Heart right ventricle (tissue), 16 donors: ENCODE data around the gene FFAR2. TPM values are rescaled to one million over a fixed set of nuclear protein-coding genes. Genes with fewer than 3 reads are reported as not detected.
A peak's percentile ranks its signal among the peaks of the same experiment; 100 is the strongest.
"Not testable (repeated sequence)": the region's sequence is repeated elsewhere in the genome, so short reads cannot be mapped to it uniquely, and the experiment has no call there.

Experiments used
- ATAC-seq, 8 donors: fragments of 200-7000 bp; cut with Tn5 transposase; one replicate each; pipeline ENCODE4 v1.9.1; 2020; ENCODE audit warnings: mild to moderate bottlenecking in 8 of 8, moderate library complexity in 8 of 8, moderate number of reproducible peaks in 1 of 8
- DNase-seq, 2 donors: peaks; one replicate each; pipeline ENCODE4 v3.0.0-alpha.2; 2020
- H3K27ac ChIP-seq, 10 donors: fragments of 200-600 bp; sonication (generic) in 2 of 10; one replicate each; pipeline versions ENCODE4 v1.5.0 to v1.8.0; 2020 to 2022; ENCODE audit warnings: mild to moderate bottlenecking in 3 of 10
- H3K27me3 ChIP-seq, 7 donors: fragments of 200-600 bp; one replicate each; pipeline ENCODE4 v1.8.0; 2021 to 2022; ENCODE audit warnings: mild to moderate bottlenecking in 2 of 7
- H3K36me3 ChIP-seq, 9 donors: fragments of 200-600 bp; sonication (generic) in 1 of 9; one replicate each; pipeline versions ENCODE4 v1.5.0 to v1.8.0; 2020 to 2022; ENCODE audit warnings: mild to moderate bottlenecking in 2 of 9
- H3K4me1 ChIP-seq, 9 donors: fragments of 200-600 bp; sonication (generic) in 1 of 9; one replicate each; pipeline versions ENCODE4 v1.5.0 to v1.8.0; 2020 to 2022; ENCODE audit warnings: mild to moderate bottlenecking in 4 of 9
- H3K4me3 ChIP-seq, 10 donors: fragments of 200-600 bp; sonication (generic) in 2 of 10; one replicate each; pipeline versions ENCODE4 v1.5.0 to v1.8.0; 2020 to 2022; ENCODE audit warnings: mild to moderate bottlenecking in 7 of 10, moderate library complexity in 2 of 10
- H3K9me3 ChIP-seq, 11 donors: fragments of 200-600 bp in 10 of 11; sonication (generic) in 2 of 11; one replicate each; pipeline versions ENCODE4 v1.5.0 to v1.8.0; 2013 to 2022; ENCODE audit warnings: mild to moderate bottlenecking in 2 of 11, control low read depth in 1 of 11, moderate library complexity in 1 of 11
- CTCF ChIP-seq, 9 donors: fragments of 200-600 bp; sonication (generic) in 2 of 9; IDR thresholded peaks; one replicate each; pipeline versions ENCODE4 v1.5.0 to v1.8.0; 2021 to 2022; ENCODE audit warnings: antibody characterized with exemption in 9 of 9, mild to moderate bottlenecking in 5 of 9, moderate library complexity in 1 of 9
- WGBS, 2 donors: extraction: QIAGEN DNeasy Blood & Tissue Kit; methylation state at CpG; one replicate each; pipeline ENCODE4 v1.1.7; 2013; ENCODE audit warnings: inconsistent platforms in 1 of 2; 5-methylcytosine and 5-hydroxymethylcytosine counted together
- intact Hi-C, 10 donors: fragments of 100-400 bp; cut with DNase I; formaldehyde crosslinking; loops; one replicate each; pipeline versions ENCODE4 v1.11.1 to v1.14.2; 2022
- polyA plus RNA-seq, 2 donors: library from polyadenylated mRNA; stranded (reverse); fragments of 200-250 nt; gene quantifications; one replicate each; pipeline ENCODE4 v1.2.3, GENCODE V29; 2013
- total RNA-seq, 10 donors: library from RNA; stranded (reverse); fragmentation: NEBNext Ultra II Directional in 3 of 10; extraction: Animal tissue kit (Norgen Biotek cat#: 25700) in 3 of 10; gene quantifications; one replicate each; pipeline versions ENCODE4 v1.2.1 to v1.2.4, GENCODE V29; 2021 to 2023
- donor health status: Arrhythmogenic right ventricular cardiomyopathy.
- donor health status: ischemic (EF 13 %, LVEDD 7.1; RV severe dilation, severe dysfunction).
- donor health status: healthy with polysubstance abuse.
- donor health status: DM: no; HTN: yes; CAD: no.
- donor health status: DM: no; HTN: no; CAD: no.
- donor health status: ischemic (EF 25% LVEDD 6.9; RV normal size, moderate dysfunction).
- donor health status: ischemic (EF 25% LVEDD 5.7; RV mildly dilated, moderate dysfunction).
- donor health status: healthy.
- donor health status: DM: yes; HTN: yes; CAD: no.
- donor health status: Ischemic cardiomyopathy.
- donor health status: ischemic (EF 35%, LVEDD 5.7; RV mildly dilated, moderate dysfunction).
- donor health status: nonischemic (EF 11% LVEDD 7.7; RV severe dilation, severe dysfunction).
- donor health status: DM: yes; HTN: yes; CAD: no.
- donor health status: PGD.
- donor health status: ischemic (EF 29% LVEDD 5.4; RV normal size, mild dysfunction).
- donor health status: nonischemic (EF 23%, LVEDD 6.1; RV moderate dilation, normal function).

FFAR2 gene
- total and polyA plus RNA-seq, 12 donors: 0.10 to 1.4 (median 0.47) TPM; not detected in 1

GRCh38 chr19:35474104-35474503, 26.0 kb downstream of the FFAR2 start:
- H3K9me3 ChIP-seq: no peaks in the 10 kb centered on the region
- H3K36me3 ChIP-seq: no peaks in the 10 kb centered on the region
- no peak for DNase-seq
- ATAC-seq: no peak
- WGBS, 2 donors: 93 to 96% methylated on average over 14 of the region's 14 CpGs
- H3K4me1 ChIP-seq: no peaks in the 10 kb centered on the region
- TF ChIP-seq CTCF (IDR thresholded peaks at IDR 0.05): no peak
- no peak overlapping the region for H3K4me3 ChIP-seq
- intact Hi-C loops: loop anchor here in 2 of 10 donors (5.0 kb wide), 2 partner anchors 52 to 122 kb away; no protein-coding TSS in a partner anchor
- H3K27me3 ChIP-seq: no peaks in the 10 kb centered on the region
- H3K27ac ChIP-seq: no peak overlapping the region

- not testable (repeated sequence) for H3K27ac ChIP-seq, H3K27me3 ChIP-seq, H3K4me1 ChIP-seq, DNase-seq, H3K9me3 ChIP-seq, ATAC-seq, H3K4me3 ChIP-seq, H3K36me3 ChIP-seq
- intact Hi-C loops: loop anchor here in 2 of 10 donors (5.0 kb wide), 2 partner anchors 52 to 122 kb away; no protein-coding TSS in a partner anchor
- WGBS, 2 donors: 88 to 93% methylated on average over 7 of the region's 7 CpGs
These were observed 26.5 kb downstream of the FFAR2 start for GRCh38 chr19:35474594-35474993.

GRCh38 chr19:35476149-35476548, 28.1 kb downstream of the FFAR2 start:
- Histone ChIP-seq H3K36me3 (no peaks in the 10 kb centered on the region), H3K9me3 (no peaks in the 10 kb centered on the region), H3K27me3 (no peaks in the 10 kb centered on the region), H3K4me3 (no peak overlapping the region), H3K27ac (no peak overlapping the region), H3K4me1 (no peaks in the 10 kb centered on the region)
- WGBS, 2 donors: 48 to 66% methylated on average over 4 of the region's 4 CpGs
- DNase-seq (no peak), ATAC-seq (no peak)
- intact Hi-C loops: no loop called here
- TF ChIP-seq CTCF (IDR thresholded peaks at IDR 0.05): no peak

GRCh38 chr19:35478794-35479677, 31.0 kb downstream of the FFAR2 start:
- intact Hi-C loops: no loop called here
- DNase-seq (no peak), ATAC-seq (no peak)
- WGBS, 2 donors: 50 to 59% methylated on average over 21 of the region's 21 CpGs
- H3K36me3 ChIP-seq: no peaks in the 10 kb centered on the region
- no peak overlapping the region for H3K27ac ChIP-seq
- peak in 1 of 9 donors; percentile 5 for TF ChIP-seq CTCF (IDR thresholded peaks at IDR 0.05)
- H3K9me3 ChIP-seq: no peaks in the 10 kb centered on the region
- no peaks in the 10 kb centered on the region for H3K4me1 ChIP-seq
- no peak overlapping the region for H3K4me3 ChIP-seq
- no peaks in the 10 kb centered on the region for H3K27me3 ChIP-seq

- intact Hi-C loops: no loop called here
- Histone ChIP-seq H3K4me3 (no peak overlapping the region), H3K9me3 (no peaks in the 10 kb centered on the region), H3K27me3 (peaks cover 0 to 7% (median 2%) of the 10 kb centered on the region in 7 donors), H3K27ac (no peak overlapping the region), H3K4me1 (no peaks in the 10 kb centered on the region), H3K36me3 (no peaks in the 10 kb centered on the region)
- DNase-seq (no peak), ATAC-seq (no peak)
- WGBS, 2 donors: 81 to 90% methylated on average over 5 of the region's 5 CpGs
- no peak for TF ChIP-seq CTCF (IDR thresholded peaks at IDR 0.05)
These were observed 35.0 kb downstream of the FFAR2 start for GRCh38 chr19:35483089-35483488.
